Activated naive CD4-positive, alpha-beta T cell treated with anti-CD3 and anti-CD28 coated beads, Interleukin-2, amount 50 U/mL, for 24 hours (primary cell): Measurements from ENCODE around the gene FHOD3.
"Not testable (repeated sequence)": the region's sequence is repeated elsewhere in the genome, so short reads cannot be mapped to it uniquely, and the experiment has no call there.

ENCODE experiments used
- H3K27ac Mint-ChIP-seq: one replicate; pipeline ENCODE4 v1.8.0; 2021; ENCODE audit warnings: mild to moderate bottlenecking, mixed read lengths
- H3K27me3 Mint-ChIP-seq: one replicate; pipeline ENCODE4 v1.8.0; 2021; ENCODE audit warnings: mixed read lengths
- H3K36me3 Mint-ChIP-seq: one replicate; pipeline ENCODE4 v1.8.0; 2021; ENCODE audit warnings: mixed read lengths
- H3K4me1 Mint-ChIP-seq: one replicate; pipeline ENCODE4 v1.8.0; 2021; ENCODE audit warnings: mixed read lengths
- H3K4me3 Mint-ChIP-seq: one replicate; pipeline ENCODE4 v1.8.0; 2021; ENCODE audit warnings: mild to moderate bottlenecking, mixed read lengths
- H3K9me3 Mint-ChIP-seq: one replicate; pipeline ENCODE4 v1.8.0; 2021; ENCODE audit warnings: mixed read lengths

The FHOD3 gene

DNA sequence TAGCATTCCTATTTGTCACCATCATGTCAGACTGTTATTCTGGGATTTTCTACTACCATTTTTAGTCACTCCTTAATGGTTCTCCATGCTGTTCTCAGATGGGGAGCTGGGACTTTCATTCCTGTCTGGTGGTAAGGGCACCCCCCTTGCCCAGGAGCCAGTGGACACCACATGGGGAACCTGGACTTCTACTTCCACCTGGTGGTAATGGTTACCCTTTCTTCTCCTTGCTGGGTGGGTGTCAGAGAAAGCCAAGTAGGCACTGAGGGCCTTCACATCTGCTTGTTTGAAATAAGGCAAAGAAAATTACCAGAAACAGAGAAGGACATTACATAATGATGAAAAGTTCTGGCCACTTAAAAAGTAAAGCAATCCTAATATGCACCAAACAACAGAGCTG is 239.8 kb downstream of the FHOD3 start:
- Mint-ChIP-seq H3K4me1 (no peaks in the 10 kb centered on the region), H3K4me3 (no peak overlapping the region), H3K36me3 (no peaks in the 10 kb centered on the region), H3K27ac (no peak overlapping the region), H3K27me3 (peaks cover 5% of the 10 kb centered on the region), H3K9me3 (no peaks in the 10 kb centered on the region)

DNA sequence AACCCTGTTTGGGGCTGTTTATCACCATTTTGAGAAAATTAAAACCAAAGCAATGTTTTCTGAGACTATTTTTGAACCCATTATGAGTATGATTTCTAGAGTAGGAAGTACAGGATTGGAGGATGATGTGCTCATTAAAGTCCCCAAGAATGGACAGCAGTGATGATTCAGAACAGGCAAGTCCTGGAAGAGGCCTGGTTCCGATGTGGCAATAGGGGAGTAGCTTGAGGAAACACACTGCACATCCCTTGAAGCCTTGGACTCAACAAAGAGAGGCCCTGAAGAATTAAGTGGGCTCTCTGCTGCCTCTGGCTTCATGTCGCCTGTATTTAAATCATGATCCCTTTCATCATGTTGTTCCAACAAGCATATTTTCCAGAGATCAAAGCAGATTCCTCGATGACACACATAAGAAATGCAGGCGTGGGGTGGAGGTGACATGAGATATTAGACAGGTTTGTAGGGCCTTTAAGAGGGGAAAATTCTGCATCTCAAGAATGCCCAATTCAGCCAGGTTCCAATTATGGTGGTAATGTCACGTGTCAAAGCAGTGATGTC is 242.2 kb downstream of the FHOD3 start:
- H3K27me3 Mint-ChIP-seq = peaks cover 3% of the 10 kb centered on the region

GRCh38 chr18:36543030-36543429 is 245.5 kb downstream of the FHOD3 start:
- Mint-ChIP-seq H3K36me3 (no peaks in the 10 kb centered on the region), H3K4me3 (no peak overlapping the region)

More for the DNA sequence above, 242.2 kb downstream of the FHOD3 start:
- H3K9me3 Mint-ChIP-seq = no peaks in the 10 kb centered on the region
- H3K27ac Mint-ChIP-seq = no peak overlapping the region
- no peaks in the 10 kb centered on the region for H3K4me1 Mint-ChIP-seq
- H3K4me3 Mint-ChIP-seq = no peak overlapping the region
- no peaks in the 10 kb centered on the region for H3K36me3 Mint-ChIP-seq

DNA sequence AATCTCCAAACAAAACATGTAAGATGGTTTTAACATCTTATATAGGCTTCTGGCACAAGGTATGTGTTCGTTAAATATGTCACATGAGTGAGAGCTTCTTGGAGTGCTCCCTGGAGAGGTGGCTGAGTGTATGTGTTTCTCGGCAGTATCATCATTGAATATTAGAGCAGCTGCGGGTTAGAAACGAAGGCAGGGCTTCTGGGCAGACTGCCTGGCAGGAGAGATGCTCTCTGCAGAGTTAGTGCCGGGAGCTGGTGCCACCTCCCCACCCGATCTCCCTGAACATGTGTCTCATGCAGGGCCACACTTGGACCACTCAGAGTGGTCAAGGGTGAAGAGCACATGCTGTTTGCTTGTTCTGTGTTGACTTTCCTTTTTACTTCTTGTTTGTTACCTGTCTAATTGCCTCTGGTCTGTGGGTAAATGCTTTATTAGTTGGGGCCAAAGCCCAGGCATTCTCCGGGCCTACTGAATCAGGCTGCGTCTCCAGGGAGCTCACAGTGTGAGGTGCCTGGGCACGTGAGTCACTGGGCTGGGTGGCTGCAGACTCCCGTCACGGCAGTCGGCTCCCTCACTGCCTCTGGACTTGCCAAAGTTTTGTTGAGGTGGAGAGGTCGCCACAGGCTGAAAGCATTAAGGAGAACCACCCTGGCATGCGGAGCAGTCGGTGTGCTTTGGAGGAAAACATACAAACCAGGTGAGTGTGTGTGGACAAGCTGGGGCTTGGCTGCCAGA is 246.6 kb downstream of the FHOD3 start:
- Mint-ChIP-seq H3K4me1 (no peaks in the 10 kb centered on the region), H3K27ac (no peak overlapping the region), H3K27me3 (no peaks in the 10 kb centered on the region), H3K9me3 (no peaks in the 10 kb centered on the region), H3K36me3 (no peaks in the 10 kb centered on the region), H3K4me3 (no peak overlapping the region)

More at GRCh38 chr18:36543030-36543429, 245.5 kb downstream of the FHOD3 start:
- H3K27me3 Mint-ChIP-seq = no peaks in the 10 kb centered on the region
- H3K27ac Mint-ChIP-seq = no peak overlapping the region
- no peaks in the 10 kb centered on the region for H3K9me3 Mint-ChIP-seq
- H3K4me1 Mint-ChIP-seq = no peaks in the 10 kb centered on the region

GRCh38 chr18:36545821-36546427 is 248.4 kb downstream of the FHOD3 start:
- Mint-ChIP-seq H3K4me3 (no peak overlapping the region), H3K27me3 (no peaks in the 10 kb centered on the region), H3K4me1 (no peaks in the 10 kb centered on the region), H3K9me3 (no peaks in the 10 kb centered on the region), H3K36me3 (no peaks in the 10 kb centered on the region), H3K27ac (no peak overlapping the region)

DNA sequence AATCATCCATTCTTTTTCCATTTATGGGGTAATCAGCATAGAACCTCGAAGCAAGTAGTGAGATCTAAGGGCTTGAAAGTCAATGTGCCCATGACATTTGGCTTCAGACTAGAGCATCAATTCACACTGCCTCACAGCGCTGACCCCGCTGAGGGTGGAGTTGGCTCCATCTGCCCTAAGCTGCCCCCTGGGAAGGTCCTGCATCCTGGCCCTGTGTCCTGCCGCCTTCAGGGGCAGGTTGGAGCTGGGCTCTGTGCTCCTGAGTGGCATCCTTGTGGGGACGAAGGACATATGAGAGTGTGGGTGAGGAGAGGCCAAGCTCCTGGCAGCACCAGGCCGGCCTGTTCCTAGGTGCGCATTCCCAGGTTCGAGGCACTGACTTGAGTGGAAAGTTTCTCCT is 249.4 kb downstream of the FHOD3 start:
- H3K36me3 Mint-ChIP-seq = no peaks in the 10 kb centered on the region
- no peak overlapping the region for H3K4me3 Mint-ChIP-seq
- no peaks in the 10 kb centered on the region for H3K4me1 Mint-ChIP-seq
- no peak overlapping the region for H3K27ac Mint-ChIP-seq
- H3K27me3 Mint-ChIP-seq = no peaks in the 10 kb centered on the region
- no peaks in the 10 kb centered on the region for H3K9me3 Mint-ChIP-seq

DNA sequence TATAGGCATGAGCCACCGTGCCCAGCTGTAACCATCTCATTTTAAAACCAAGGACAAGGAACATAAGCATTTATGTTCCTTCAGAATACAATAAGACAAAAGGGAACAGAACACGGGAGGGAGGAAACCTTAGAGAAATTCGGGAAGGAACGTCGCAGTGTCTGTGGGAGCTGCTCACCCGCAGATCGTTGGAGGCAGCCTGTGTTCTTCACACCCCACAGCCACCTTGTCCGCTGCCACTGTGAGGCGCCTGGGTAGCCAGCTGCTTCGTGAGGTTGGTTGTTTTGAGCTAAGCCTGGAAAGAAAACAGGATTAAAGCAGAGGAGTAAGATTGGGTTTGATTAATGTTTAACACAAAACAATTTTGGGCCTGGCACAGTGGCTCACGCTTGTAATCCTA is 250.0 kb downstream of the FHOD3 start:
- no peaks in the 10 kb centered on the region for H3K4me1 Mint-ChIP-seq
- no peak overlapping the region for H3K4me3 Mint-ChIP-seq
- H3K9me3 Mint-ChIP-seq = no peaks in the 10 kb centered on the region
- peak overlapping the region; percentile 51 for H3K27ac Mint-ChIP-seq
- no peaks in the 10 kb centered on the region for H3K36me3 Mint-ChIP-seq
- H3K27me3 Mint-ChIP-seq = peaks cover 2% of the 10 kb centered on the region

- H3K27me3 Mint-ChIP-seq, H3K4me1 Mint-ChIP-seq, H3K4me3 Mint-ChIP-seq, H3K36me3 Mint-ChIP-seq, H3K27ac Mint-ChIP-seq, H3K9me3 Mint-ChIP-seq: not testable (repeated sequence)
Measured at GRCh38 chr18:36551274-36551673, 253.8 kb downstream of the FHOD3 start.

DNA sequence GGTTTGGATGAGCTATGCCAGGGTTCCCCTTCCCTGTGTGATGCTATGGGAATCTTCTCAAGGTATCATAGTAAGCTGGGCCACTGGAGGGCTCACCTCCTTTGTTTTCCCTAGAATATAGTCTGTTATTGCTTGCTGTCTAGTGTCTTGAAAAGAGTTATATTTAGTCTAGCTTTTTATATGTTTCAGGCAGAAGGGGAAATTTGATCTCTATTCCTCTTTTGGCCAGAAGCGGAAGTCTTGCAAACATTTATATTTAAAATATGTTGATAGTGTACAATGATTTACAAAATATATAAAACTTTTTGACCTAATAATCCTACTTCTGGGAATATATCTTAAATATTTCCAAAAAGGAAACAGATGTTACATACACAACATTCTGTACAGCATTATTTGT is 260.7 kb downstream of the FHOD3 start:
- Mint-ChIP-seq H3K9me3 (peaks cover 8% of the 10 kb centered on the region), H3K27ac (no peak overlapping the region), H3K4me3 (no peak overlapping the region), H3K27me3 (peaks cover 1% of the 10 kb centered on the region), H3K36me3 (no peaks in the 10 kb centered on the region), H3K4me1 (no peaks in the 10 kb centered on the region)

GRCh38 chr18:36559149-36559857 is 261.8 kb downstream of the FHOD3 start:
- Mint-ChIP-seq H3K27me3 (peaks cover 5% of the 10 kb centered on the region), H3K4me1 (no peaks in the 10 kb centered on the region), H3K36me3 (no peaks in the 10 kb centered on the region), H3K4me3 (no peak overlapping the region), H3K9me3 (peaks cover 8% of the 10 kb centered on the region), H3K27ac (no peak overlapping the region)

- no peak overlapping the region for H3K27ac Mint-ChIP-seq
- no peaks in the 10 kb centered on the region for H3K4me1 Mint-ChIP-seq
- H3K27me3 Mint-ChIP-seq = peaks cover 8% of the 10 kb centered on the region
- no peak overlapping the region for H3K4me3 Mint-ChIP-seq
- H3K9me3 Mint-ChIP-seq = peaks cover 8% of the 10 kb centered on the region
- no peaks in the 10 kb centered on the region for H3K36me3 Mint-ChIP-seq
Measured at GRCh38 chr18:36560187-36560586, 262.7 kb downstream of the FHOD3 start.

GRCh38 chr18:36561046-36561445 is 263.5 kb downstream of the FHOD3 start:
- Mint-ChIP-seq H3K9me3 (peaks cover 8% of the 10 kb centered on the region), H3K36me3 (no peaks in the 10 kb centered on the region), H3K27me3 (peaks cover 13% of the 10 kb centered on the region), H3K27ac (no peak overlapping the region), H3K4me1 (no peaks in the 10 kb centered on the region), H3K4me3 (no peak overlapping the region)

DNA sequence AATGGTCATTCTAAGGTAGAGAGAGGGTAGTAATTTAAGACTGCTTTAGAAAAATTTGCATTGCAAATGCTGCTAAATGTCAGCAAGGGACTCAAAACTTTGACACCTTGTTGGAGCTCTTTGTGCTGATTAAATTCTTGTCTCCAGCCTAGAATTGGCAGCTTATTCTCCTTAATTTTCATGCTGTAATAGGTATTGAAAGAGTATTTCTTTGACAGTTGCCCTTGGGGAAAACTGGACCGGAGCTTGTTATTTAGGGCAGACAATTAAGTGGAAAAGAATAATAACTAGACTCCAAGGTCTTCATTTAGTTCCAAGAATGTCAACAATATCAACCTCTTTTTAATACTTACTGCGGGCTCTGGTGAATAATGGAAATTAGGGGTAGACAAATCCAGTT is 267.3 kb downstream of the FHOD3 start:
- Mint-ChIP-seq H3K4me3 (no peak overlapping the region), H3K27me3 (peaks cover 15% of the 10 kb centered on the region), H3K9me3 (no peaks in the 10 kb centered on the region), H3K36me3 (no peaks in the 10 kb centered on the region), H3K27ac (no peak overlapping the region), H3K4me1 (no peaks in the 10 kb centered on the region)

- no peaks in the 10 kb centered on the region for H3K36me3 Mint-ChIP-seq
- H3K27me3 Mint-ChIP-seq = peaks cover 17% of the 10 kb centered on the region
- H3K9me3 Mint-ChIP-seq = no peaks in the 10 kb centered on the region
- no peaks in the 10 kb centered on the region for H3K4me1 Mint-ChIP-seq
- no peak overlapping the region for H3K4me3 Mint-ChIP-seq
- no peak overlapping the region for H3K27ac Mint-ChIP-seq
Measured at GRCh38 chr18:36567800-36568199, 270.3 kb downstream of the FHOD3 start.

DNA sequence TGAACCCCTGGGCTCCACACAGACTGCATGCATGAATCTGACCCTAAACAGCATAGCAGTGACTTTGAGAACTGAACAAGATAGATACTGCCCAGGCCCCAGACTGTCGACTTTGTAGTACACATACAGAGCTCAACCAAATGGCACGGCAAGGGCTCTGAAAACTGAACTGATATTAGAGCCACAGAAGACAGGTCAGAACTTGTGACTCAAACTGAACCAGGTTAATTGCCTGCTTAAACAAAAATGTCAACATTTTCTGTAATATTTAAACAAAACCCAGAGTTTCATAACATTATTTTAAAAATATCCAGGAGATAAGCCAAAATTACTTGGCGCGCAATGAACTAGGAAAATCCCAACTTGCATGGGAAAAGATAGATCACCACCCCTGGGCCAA is 271.0 kb downstream of the FHOD3 start:
- Mint-ChIP-seq H3K27ac (no peak overlapping the region), H3K4me1 (no peaks in the 10 kb centered on the region), H3K4me3 (no peak overlapping the region), H3K36me3 (no peaks in the 10 kb centered on the region), H3K27me3 (peaks cover 17% of the 10 kb centered on the region), H3K9me3 (no peaks in the 10 kb centered on the region)
